GM06990 (cell line): ENCODE results near the gene NEURL1B.

Experiments
- DNase-seq: peaks from one replicate; pipeline ENCODE4 v3.0.0-alpha.2; 2011; ENCODE audit not compliant: insufficient read length; ENCODE audit errors: extremely low read depth
- H3K27me3 ChIP-seq: replicated peaks from 2 replicates; pipeline ENCODE4 v1.6.0; 2011; ENCODE audit warnings: low read length; ENCODE audit not compliant: control insufficient read depth, insufficient read depth
- H3K36me3 ChIP-seq: 2 replicates; pipeline ENCODE4 v1.5.1; 2011; ENCODE audit warnings: low read length; ENCODE audit not compliant: control insufficient read depth, insufficient read depth
- H3K4me3 ChIP-seq: replicated peaks from 2 replicates; pipeline ENCODE4 v1.5.1; 2011; ENCODE audit warnings: low read depth, mild to moderate bottlenecking, control low read depth, low read length
- CTCF ChIP-seq: IDR thresholded peaks from 2 replicates; pipeline ENCODE4 v1.5.1; 2011; ENCODE audit warnings: low read length, control low read depth, mild to moderate bottlenecking, inconsistent platforms; ENCODE audit not compliant: insufficient read depth, poor library complexity, severe bottlenecking

The NEURL1B gene

GRCh38 chr5:172605466-172605865 lies 35.6 kb upstream of the NEURL1B start:
- Histone ChIP-seq H3K27me3 (peaks cover 1% of the 10 kb centered on the region), H3K4me3 (no peak overlapping the region), H3K36me3 (no peaks in the 10 kb centered on the region)
- no peak for TF ChIP-seq CTCF
- DNase-seq = no peak

GRCh38 chr5:172606156-172606785 lies 34.8 kb upstream of the NEURL1B start:
- no peak for TF ChIP-seq CTCF
- Histone ChIP-seq H3K4me3 (no peak overlapping the region), H3K36me3 (no peaks in the 10 kb centered on the region), H3K27me3 (no peaks in the 10 kb centered on the region; the same call in none of the 2 replicates)
- no peak for DNase-seq

- Histone ChIP-seq H3K4me3 (no peak overlapping the region), H3K27me3 (no peaks in the 10 kb centered on the region; the same call in none of the 2 replicates), H3K36me3 (no peaks in the 10 kb centered on the region)
- DNase-seq = no peak
- no peak for TF ChIP-seq CTCF
Measured at GRCh38 chr5:172607213-172607793, 33.8 kb upstream of the NEURL1B start.

GRCh38 chr5:172608773-172609172 lies 32.3 kb upstream of the NEURL1B start:
- DNase-seq = no peak
- H3K27me3 ChIP-seq = no peaks in the 10 kb centered on the region; the same call in none of the 2 replicates
- no peaks in the 10 kb centered on the region for H3K36me3 ChIP-seq
- TF ChIP-seq CTCF = no peak
- H3K4me3 ChIP-seq = no peak overlapping the region

GRCh38 chr5:172610643-172611042 lies 30.4 kb upstream of the NEURL1B start:
- no peak for DNase-seq
- Histone ChIP-seq H3K36me3 (no peaks in the 10 kb centered on the region), H3K4me3 (no peak overlapping the region), H3K27me3 (no peaks in the 10 kb centered on the region; the same call in none of the 2 replicates)
- no peak for TF ChIP-seq CTCF
